ENCODE data around the gene DCLK2.

DNA sequence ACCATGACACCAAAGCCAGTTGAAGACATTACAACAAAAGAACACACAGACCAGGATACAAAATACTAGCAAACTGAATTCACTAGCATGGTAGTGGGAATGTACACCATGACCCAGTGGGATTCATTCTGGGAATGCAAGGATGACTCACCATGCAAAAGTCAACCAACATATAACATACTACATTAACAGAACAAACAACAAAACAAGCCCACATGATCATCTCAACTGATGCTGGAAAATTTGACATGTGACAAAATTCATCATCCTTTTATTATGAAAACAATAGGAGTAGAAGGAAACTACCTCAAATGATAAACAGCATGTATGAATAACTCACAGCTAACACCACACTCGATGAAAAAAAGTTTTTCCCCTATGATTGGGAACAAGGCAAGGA lies 190.2 kb downstream of the DCLK2 start:
- TF ChIP-seq, protein P1, sequence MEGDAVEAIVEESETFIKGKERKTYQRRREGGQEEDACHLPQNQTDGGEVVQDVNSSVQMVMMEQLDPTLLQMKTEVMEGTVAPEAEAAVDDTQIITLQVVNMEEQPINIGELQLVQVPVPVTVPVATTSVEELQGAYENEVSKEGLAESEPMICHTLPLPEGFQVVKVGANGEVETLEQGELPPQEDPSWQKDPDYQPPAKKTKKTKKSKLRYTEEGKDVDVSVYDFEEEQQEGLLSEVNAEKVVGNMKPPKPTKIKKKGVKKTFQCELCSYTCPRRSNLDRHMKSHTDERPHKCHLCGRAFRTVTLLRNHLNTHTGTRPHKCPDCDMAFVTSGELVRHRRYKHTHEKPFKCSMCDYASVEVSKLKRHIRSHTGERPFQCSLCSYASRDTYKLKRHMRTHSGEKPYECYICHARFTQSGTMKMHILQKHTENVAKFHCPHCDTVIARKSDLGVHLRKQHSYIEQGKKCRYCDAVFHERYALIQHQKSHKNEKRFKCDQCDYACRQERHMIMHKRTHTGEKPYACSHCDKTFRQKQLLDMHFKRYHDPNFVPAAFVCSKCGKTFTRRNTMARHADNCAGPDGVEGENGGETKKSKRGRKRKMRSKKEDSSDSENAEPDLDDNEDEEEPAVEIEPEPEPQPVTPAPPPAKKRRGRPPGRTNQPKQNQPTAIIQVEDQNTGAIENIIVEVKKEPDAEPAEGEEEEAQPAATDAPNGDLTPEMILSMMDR (IDR thresholded peaks at IDR 0.05; ENCODE audit: low read depth, low read length), result no peak
- no peak for TF ChIP-seq EZH2phosphoT487 (IDR thresholded peaks at IDR 0.05; ENCODE audit: low read depth)

All from OCI-LY3 (cell line).